Transverse colon (tissue), 4 donors: Measurements from ENCODE around the gene SH3RF1. TPM values are rescaled to one million over a fixed set of nuclear protein-coding genes. Genes with fewer than 3 reads are reported as not detected.

ENCODE experiments used
- DNase-seq: peaks from one replicate; pipeline ENCODE4 v3.0.0-alpha.2; 2019
- H3K27ac ChIP-seq, 4 donors: fragments of 200-600 bp; sonication (generic); 2 replicates each; pipeline ENCODE4 v1.5.1; 2016 to 2018; ENCODE audit warnings: inconsistent platforms in 4 of 4
- H3K27me3 ChIP-seq: fragments of 200-600 bp; sonication (generic); 2 replicates; pipeline ENCODE4 v1.5.1; 2017; ENCODE audit warnings: inconsistent platforms
- H3K36me3 ChIP-seq, 4 donors: fragments of 200-600 bp; sonication (generic); 2 replicates each; pipeline ENCODE4 v1.5.1; 2017 to 2019; ENCODE audit warnings: inconsistent platforms in 4 of 4
- H3K4me1 ChIP-seq, 4 donors: fragments of 200-600 bp; sonication (generic); 2 replicates each; pipeline ENCODE4 v1.5.1; 2017 to 2020; ENCODE audit warnings: inconsistent platforms in 4 of 4
- H3K4me3 ChIP-seq, 4 donors: fragments of 200-600 bp; sonication (generic); 1 replicate in 1 of 4; 2 replicates in 3 of 4; pipeline versions ENCODE4 v1.5.1 to v1.6.1; 2017 to 2019; ENCODE audit warnings: inconsistent platforms in 4 of 4
- H3K9me3 ChIP-seq, 2 donors: fragments of 200-600 bp; sonication (generic); 2 replicates each; pipeline ENCODE4 v1.5.1; 2017 to 2019; ENCODE audit warnings: inconsistent platforms in 2 of 2
- CTCF ChIP-seq, 5 experiments: fragments of 200-600 bp in 3 of 5; fragments of 450-650 bp in 2 of 5; sonication (generic) in 3 of 5; IDR thresholded peaks; 1 replicate in 2 of 5; 2 replicates in 3 of 5; pipeline ENCODE4 v1.5.1; 2016 to 2017; ENCODE audit warnings: antibody characterized with exemption in 5 of 5, inconsistent platforms in 3 of 5, mild to moderate bottlenecking in 2 of 5, moderate library complexity in 1 of 5
- EP300 ChIP-seq: sonication (generic); formaldehyde crosslinking; IDR thresholded peaks from one replicate; pipeline ENCODE4 v1.6.1; 2017; ENCODE audit warnings: antibody characterized with exemption, low read depth
- POLR2A ChIP-seq: fragments of 450-650 bp; IDR thresholded peaks from one replicate; pipeline ENCODE4 v1.6.1; 2016; ENCODE audit warnings: antibody characterized with exemption, mild to moderate bottlenecking, moderate library complexity
- POLR2AphosphoS5 ChIP-seq, 3 donors: sonication (generic); formaldehyde crosslinking; IDR thresholded peaks; one replicate each; pipeline ENCODE4 v1.6.1; 2016; ENCODE audit warnings: antibody characterized with exemption in 3 of 3
- WGBS, 2 donors: methylation state at CpG; one replicate each; pipeline ENCODE4 v1.1.5; 2018; ENCODE audit warnings: low coverage in 1 of 2; 5-methylcytosine and 5-hydroxymethylcytosine counted together
- in situ Hi-C, 4 donors: fragments of 200-750 bp; cut with MboI; loops; one replicate each; pipeline versions ENCODE4 v1.15.0 to v1.15.1; 2017; ENCODE audit warnings: low sequenced_read_pairs in 3 of 4, low pct_ligation_motif_present in 1 of 4, low pct_unique_long_range_greater_than_20kb in 1 of 4
- intact Hi-C: fragments of 100-400 bp; cut with DNase I; formaldehyde crosslinking; loops from one replicate; pipeline ENCODE4 v1.15.1; 2023; ENCODE audit warnings: low total_unique reads
- total RNA-seq, 4 donors: library from RNA; depleted of rRNA; stranded (reverse); fragments of >200 nt; gene quantifications; one replicate each; pipeline ENCODE4 v1.1.0, GENCODE V29; 2016

The SH3RF1 gene
- total RNA-seq, 4 donors from 2014 or later, result 49.0 to 63.4 (median 54.3) TPM

GRCh38 chr4:169150806-169151205, 120.0 kb downstream of the SH3RF1 start:
- H3K9me3 ChIP-seq, result no peaks in the 10 kb centered on the region
- H3K4me3 ChIP-seq, result no peak overlapping the region
- H3K4me1 ChIP-seq, result peaks cover 0 to 28% (median 8%) of the 10 kb centered on the region in 4 donors
- in situ Hi-C loops, result no loop called here
- 85 to 96% methylated on average over 5 of the region's 5 CpGs for WGBS, 2 donors
- H3K27ac ChIP-seq, result no peak overlapping the region
- no peak for DNase-seq
- TF ChIP-seq EP300 (no peak), POLR2A (no peak), CTCF (IDR thresholded peaks at IDR 0.05) (no peak), POLR2AphosphoS5 (IDR thresholded peaks at IDR 0.05) (no peak)
- H3K36me3 ChIP-seq, result peaks cover 0 to 16% (median 0%) of the 10 kb centered on the region in 4 donors
- H3K27me3 ChIP-seq, result no peaks in the 10 kb centered on the region
- intact Hi-C loops, result no loop called here

- H3K36me3 ChIP-seq, result peaks cover 0 to 10% (median 0%) of the 10 kb centered on the region in 4 donors
- H3K27me3 ChIP-seq, result no peaks in the 10 kb centered on the region
- no peak for DNase-seq
- TF ChIP-seq CTCF (IDR thresholded peaks at IDR 0.05), result no peak
- no peak for TF ChIP-seq POLR2A
- TF ChIP-seq POLR2AphosphoS5 (IDR thresholded peaks at IDR 0.05), result peak in 1 of 3 donors; percentile 5
- no peak for TF ChIP-seq EP300
- peak overlapping the region; percentile 58 to 64 (median 62) for H3K27ac ChIP-seq
- peaks cover 0 to 23% (median 8%) of the 10 kb centered on the region in 4 donors for H3K4me1 ChIP-seq
- 43 to 46% methylated on average over 3 to 4 of the region's 4 CpGs for WGBS, 2 donors
- in situ Hi-C loops (no loop called here), intact Hi-C loops (no loop called here)
- no peak overlapping the region for H3K4me3 ChIP-seq
- no peaks in the 10 kb centered on the region for H3K9me3 ChIP-seq
Measured at GRCh38 chr4:169148885-169149284, 121.9 kb downstream of the SH3RF1 start.

- in situ Hi-C loops (no loop called here), intact Hi-C loops (no loop called here)
- no peak overlapping the region for H3K27ac ChIP-seq
- TF ChIP-seq POLR2AphosphoS5 (IDR thresholded peaks at IDR 0.05) (no peak), EP300 (no peak)
- H3K4me3 ChIP-seq, result no peak overlapping the region
- peaks cover 0 to 23% (median 8%) of the 10 kb centered on the region in 4 donors for H3K4me1 ChIP-seq
- H3K27me3 ChIP-seq, result no peaks in the 10 kb centered on the region
- H3K9me3 ChIP-seq, result no peaks in the 10 kb centered on the region
- WGBS, 2 donors, result 69 to 76% methylated on average over 3 of the region's 3 CpGs
- peaks cover 0 to 1% (median 0%) of the 10 kb centered on the region in 4 donors for H3K36me3 ChIP-seq
- no peak for DNase-seq
Measured at GRCh38 chr4:169147191-169147590, 123.6 kb downstream of the SH3RF1 start.

GRCh38 chr4:169144061-169144600, 126.6 kb downstream of the SH3RF1 start:
- in situ Hi-C loops (no loop called here), intact Hi-C loops (no loop called here)
- Histone ChIP-seq H3K27ac (no peak overlapping the region), H3K4me3 (no peak overlapping the region), H3K27me3 (no peaks in the 10 kb centered on the region), H3K36me3 (no peaks in the 10 kb centered on the region), H3K9me3 (no peaks in the 10 kb centered on the region), H3K4me1 (peaks cover 0 to 10% (median 4%) of the 10 kb centered on the region in 4 donors)
- TF ChIP-seq POLR2A (no peak), POLR2AphosphoS5 (IDR thresholded peaks at IDR 0.05) (no peak), EP300 (no peak), CTCF (IDR thresholded peaks at IDR 0.05) (no peak)
- no peak for DNase-seq

- intact Hi-C loops (no loop called here), in situ Hi-C loops (no loop called here)
- Histone ChIP-seq H3K27me3 (no peaks in the 10 kb centered on the region), H3K36me3 (no peaks in the 10 kb centered on the region), H3K9me3 (no peaks in the 10 kb centered on the region), H3K27ac (no peak overlapping the region), H3K4me3 (no peak overlapping the region), H3K4me1 (peaks cover 0 to 2% (median 0%) of the 10 kb centered on the region in 4 donors)
- WGBS, 2 donors, result 92 to 96% methylated on average over 4 to 9 of the region's 9 CpGs
- DNase-seq, result no peak
- no peak for TF ChIP-seq EP300
- TF ChIP-seq POLR2A, result no peak
- TF ChIP-seq POLR2AphosphoS5 (IDR thresholded peaks at IDR 0.05), result no peak
- no peak for TF ChIP-seq CTCF (IDR thresholded peaks at IDR 0.05)
Measured at GRCh38 chr4:169143335-169143734, 127.4 kb downstream of the SH3RF1 start.
